Dermis blood vessel endothelial cell (primary cell): ENCODE data around the gene CMTM8. TPM values are rescaled to one million over a fixed set of nuclear protein-coding genes. Genes with fewer than 3 reads are reported as not detected.

Source experiments
- DNase-seq: peaks from one replicate; pipeline ENCODE4 v3.0.0; 2010
- total RNA-seq: library from RNA; depleted of rRNA; stranded (reverse); fragments of >200 nt; gene quantifications from 2 replicates; pipeline ENCODE4 v1.2.3, GENCODE V29; 2014

CMTM8 gene
- total RNA-seq, 1 donor from 2014 or later, result 4.3 TPM

DNA sequence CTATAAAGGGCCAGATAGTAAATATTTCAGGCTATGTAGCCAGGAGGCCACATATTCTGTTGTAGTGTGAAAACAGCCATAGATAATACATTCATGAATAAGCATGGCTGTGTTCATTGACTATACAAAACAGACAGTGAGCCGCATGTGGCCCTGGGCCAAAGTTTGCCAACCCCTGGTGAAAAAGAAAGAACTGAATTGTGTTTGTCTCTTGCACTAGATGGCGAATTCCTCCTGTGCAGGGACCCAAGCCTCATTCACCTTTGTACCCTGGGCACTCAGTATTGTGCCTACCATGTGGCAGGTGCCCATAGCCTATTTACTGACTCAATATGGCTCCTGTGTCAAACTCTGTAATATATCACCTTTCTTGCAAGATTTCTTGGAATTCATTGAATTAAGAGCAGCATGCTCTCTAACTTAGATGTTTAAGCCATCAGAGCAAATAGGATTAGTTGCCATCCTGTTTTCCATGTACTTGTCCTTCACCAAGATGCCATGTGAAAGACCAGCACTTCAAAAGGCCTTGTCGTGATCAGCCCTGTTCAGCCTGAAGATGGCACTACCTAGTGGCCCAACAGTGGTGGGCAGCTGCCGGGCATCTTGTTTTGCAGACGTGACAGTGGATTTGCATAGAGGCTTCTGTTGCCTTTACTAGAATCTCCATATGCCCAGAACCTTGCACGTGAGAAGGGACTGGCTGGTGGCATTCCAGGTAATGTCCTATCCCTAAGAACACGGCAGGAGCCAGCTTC is 102.3 kb downstream of the CMTM8 start:
- peak; percentile 56 for DNase-seq

DNA sequence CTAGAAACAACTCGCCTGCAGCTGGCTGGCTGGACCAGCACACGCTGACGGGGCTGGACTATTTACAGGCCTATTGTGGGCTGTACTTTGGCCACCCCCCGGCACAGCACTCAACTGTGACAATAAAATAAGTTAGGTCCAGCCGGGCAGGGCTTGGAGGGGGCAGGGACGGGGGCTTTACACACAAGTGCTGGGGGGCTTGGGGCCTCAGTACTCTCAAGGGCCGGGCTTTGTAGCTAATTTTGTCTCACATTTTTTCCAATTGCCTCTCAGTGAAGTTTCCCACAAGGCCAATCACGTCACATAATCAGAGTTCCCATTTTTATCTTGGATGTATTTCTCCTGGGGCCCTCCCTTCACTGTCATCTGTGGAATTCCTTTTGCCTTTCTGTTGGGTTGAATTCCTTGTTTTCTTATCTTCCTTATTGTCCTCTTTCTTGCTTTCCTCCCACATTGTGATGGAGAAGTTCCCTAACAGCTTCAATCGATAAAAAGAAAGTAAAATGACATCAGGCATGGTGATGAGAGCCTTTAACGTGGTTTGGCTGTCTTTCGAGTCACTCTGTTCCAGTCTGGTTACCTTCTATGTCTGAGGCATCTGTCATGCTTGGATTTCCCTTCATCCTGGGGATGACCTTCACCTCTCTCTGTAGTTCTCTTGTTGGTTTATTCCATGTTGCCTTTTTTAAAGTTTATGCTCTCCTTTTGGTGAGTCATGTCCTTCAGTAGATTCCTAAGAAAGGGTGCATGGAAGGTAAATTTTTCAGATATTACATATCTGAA is 109.1 kb downstream of the CMTM8 start:
- DNase-seq, result no peak

DNA sequence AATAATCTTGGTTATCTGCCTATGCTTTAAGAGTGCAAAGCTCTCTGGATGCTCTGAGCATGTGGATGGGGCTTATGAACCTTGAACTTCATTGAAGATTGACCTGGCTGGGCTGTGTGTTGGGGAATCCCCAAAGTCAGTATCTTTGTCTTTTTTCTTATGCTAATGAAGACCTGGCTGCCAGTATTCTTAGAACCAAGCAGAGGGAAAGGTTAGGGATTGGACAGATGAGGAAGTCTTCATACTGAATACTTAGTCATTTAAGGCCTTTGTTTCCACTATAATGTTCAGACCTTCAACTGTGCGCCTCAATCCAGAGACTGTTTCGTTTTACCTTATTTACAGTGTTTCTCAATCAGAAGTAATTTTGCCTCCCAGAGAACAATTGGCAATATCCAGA is 110.7 kb downstream of the CMTM8 start:
- no peak for DNase-seq

DNA sequence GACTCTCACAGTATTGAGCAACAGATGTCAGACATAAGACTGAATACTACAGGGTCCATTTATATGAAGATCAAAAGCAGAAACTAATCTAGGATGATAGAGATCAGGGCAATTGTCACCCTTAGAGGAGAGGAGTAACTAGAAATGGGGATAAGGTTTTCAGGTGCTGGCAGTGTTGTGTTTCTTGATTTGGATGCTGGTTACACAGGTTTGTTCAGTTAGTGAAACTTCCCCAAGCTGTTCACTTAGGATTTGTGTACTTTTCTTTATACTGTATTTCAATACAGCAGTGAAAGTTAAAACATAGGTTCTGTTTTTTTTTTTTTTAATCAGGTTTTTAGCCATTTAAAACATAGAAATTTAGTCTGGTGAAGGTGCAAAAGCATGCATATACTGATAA is 114.1 kb downstream of the CMTM8 start:
- no peak for DNase-seq

DNA sequence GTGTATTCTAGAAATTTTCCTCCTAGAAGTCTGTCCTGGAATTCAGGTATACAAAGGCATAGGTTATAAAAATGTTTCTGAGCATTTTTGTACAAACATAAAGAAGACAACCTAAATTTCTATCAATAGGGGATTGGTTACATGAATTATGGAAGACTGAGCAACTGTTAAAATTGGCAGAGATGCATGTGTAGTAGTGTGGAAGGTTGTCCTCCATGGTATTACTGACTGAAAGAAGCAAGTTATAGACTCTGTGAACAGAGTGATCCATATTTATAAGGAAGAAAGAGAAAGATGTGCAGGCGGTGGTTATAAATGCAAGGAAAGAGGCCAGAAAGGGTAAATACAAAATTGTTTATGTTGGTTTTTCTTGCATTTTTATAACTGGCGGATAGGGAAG is 114.9 kb downstream of the CMTM8 start:
- DNase-seq, result no peak

DNA sequence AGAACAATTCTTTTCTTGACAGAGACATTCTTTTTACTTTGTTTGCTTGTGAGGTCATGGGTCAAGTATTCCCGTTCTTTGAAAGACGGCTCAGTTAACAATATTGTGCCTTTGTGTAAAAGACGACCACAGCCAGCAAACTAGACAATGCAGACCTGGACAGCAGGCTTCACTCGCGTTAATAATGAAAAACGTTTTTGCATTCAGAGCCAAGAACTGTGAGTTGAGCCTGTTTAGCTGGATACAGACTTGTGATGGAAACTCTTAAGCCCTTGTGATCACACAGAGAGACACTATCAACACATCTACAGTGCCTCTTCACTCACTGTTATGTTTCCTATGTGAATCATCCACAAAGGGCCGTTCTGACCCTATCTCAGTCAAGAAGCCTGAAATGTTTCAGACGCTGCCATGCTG is 115.9 kb downstream of the CMTM8 start:
- DNase-seq, result peak; percentile 82

DNA sequence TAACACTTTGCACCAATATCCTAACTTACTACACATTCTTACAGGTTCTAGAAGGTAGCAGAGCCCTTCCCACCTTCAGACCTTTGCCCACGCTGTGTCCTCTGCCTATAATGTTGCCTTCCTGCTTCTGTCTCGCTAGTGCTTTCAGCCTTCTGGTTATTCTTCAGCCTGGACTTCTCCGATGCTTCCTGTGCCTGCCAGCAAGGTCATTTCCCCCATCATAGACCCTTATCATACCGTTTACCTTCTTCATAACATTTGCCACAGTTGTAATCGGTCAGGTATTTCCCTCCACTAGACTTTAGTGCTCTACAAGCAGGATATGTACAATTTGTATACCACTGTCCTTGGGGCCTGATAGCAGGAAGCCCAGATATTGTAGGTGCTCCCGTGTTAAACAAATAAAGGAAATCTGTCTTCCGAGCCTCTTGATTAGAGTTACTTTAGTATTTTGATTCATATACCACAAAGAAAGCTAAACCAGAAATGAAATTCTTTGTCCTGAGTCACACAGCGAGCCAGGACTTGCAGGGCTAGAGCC is 117.3 kb downstream of the CMTM8 start:
- peak; percentile 66 for DNase-seq

DNA sequence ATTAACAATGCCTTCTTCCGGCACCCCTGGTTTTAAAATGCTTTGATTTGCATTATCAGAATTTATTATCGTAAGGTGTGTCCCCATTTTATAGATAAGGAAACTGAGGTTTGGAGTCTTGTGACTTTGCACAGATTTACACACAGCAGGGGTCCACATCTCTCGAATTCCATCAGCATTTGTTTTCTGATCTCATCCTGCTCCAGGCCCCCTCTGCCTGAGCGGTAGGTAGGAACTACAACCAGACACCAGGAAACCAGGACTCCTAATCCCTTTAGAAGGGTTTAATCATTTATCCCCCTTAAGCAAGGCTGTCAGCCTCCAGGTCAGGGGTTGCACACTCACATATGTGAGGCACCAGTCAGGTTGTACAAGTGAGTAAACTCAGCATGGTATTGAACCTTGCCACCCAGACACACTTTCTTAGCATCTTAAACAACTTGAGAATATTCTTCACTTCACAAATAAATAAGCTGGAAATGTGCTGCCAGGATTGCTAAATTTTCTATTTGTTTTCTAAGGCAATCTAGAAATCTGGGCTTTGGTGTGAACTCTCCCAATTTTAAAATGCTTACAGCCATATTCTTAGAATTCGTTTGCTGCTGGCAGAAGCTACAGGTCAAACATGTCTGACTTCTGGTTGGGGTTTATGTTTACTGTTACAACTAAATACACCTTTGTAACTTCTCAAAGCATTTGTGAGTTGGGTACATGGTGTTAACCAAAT is 121.4 kb downstream of the CMTM8 start:
- no peak for DNase-seq

DNA sequence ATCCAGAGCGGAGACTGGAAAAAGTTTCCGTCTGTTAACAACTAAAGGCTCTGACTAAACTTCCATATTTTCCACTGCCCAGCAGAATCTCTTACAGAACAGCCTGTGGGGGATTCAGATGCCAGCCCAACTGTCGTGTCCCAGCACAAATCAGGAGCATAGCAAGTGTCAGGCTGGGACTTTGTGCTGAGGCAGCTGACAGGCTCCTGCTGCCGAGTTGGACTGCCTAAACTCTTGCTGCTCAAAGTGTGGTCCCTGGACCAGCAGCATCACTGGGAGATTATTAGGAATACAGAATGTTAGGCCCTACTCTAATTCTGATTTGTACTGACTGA is 122.0 kb downstream of the CMTM8 start:
- no peak for DNase-seq

DNA sequence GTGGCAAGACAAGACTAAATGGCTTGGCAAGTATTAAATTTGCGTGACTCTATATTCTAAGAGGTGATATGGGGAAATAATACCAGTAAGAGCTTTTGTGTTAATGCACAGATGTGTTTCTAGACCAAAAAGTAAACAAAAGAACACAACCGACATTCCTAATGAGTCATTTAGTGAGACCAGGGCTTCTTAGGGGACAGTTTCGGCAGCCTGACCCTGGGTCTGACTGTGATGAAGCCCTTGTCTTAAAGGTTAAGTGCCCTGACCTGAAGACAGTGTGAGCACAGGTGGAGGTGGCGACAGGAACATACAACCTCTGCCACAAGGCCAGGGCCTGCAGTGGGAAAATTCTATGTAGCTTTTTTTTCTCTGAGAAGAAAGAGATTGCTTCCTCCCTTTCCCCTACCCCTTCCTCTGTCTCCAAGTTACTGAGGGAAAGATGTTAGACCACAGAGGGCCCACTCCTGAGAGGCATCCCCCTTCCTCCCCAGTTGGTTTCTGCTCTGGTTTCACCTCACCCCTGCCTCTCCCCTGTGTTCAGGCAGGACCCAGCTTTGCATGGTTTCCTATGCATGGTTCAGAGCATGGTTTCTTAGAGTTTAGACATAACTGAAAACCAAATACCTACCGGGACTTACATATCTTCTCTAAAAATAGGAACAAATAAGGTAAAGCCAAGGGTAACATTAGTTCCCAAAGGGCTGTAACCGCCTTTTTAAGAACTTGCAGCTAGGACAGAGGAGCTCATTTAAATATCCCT is 128.3 kb downstream of the CMTM8 start:
- peak; percentile 51 for DNase-seq

DNA sequence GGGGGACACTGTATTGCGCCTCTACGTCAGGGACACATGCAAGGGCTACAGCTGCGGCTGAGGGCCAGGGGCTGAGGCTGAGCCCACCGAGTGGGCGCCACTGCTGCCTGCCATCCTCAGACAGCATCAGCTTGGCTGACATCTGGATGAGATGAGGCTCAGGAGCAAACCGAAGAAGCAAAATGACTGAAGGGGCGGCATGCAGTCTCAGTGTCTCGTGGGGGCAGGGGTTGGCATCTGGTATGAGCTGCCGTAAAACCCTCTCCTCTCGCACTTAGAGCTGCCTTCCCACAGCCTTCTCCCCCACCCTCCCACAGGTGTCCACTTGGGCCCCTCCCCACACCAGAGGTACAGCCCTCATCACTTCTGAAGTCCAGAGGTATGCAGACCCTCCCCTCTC is 129.0 kb downstream of the CMTM8 start:
- DNase-seq, result no peak

DNA sequence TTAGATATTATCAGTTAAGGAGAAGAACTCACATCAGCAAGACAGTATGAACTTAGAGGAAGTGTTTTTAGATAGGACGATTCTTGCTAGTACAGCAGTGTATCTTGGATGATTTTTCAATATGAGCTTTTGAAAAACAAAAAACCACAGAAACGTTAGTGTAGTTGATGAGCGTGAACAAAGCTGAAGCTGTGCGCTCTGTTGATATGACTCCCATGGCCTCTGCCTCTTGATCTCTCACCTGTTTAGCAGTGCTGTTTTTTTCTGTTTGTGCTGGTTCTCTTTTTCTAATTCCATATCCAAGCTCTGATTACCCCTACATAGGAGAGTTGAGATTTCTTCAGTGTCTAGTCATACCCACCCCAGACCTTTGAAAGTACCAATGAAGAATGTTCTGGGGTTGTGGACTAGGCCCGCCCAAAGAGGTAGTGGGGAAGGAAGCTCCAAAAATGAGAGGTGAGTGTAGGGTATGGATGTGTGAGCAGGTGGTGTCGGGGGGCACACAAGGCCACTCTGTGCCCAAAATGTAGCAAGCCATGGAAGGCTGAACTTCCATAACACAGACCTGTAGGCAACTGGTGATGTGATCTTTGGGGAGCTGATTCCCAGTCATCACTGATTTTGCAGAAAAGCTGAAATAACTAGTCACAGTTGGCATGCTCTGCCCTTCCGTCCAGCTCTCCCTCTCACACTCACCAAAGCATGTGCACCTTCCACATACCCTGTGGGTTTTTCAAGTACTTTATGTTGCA is 133.2 kb downstream of the CMTM8 start:
- no peak for DNase-seq

DNA sequence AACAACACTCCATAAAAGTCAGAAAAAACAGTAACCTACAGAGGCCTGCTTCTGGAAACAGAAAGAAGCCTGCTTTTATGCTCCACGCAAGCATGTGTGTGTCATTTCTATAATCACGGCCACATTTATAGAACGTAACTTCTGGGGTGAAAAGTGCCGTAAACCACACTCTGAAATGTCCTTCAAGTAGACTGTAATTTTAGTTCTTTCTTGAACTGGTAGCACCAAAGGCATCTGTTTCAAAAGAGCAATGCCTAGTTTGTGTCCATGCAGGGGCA is 133.7 kb downstream of the CMTM8 start:
- no peak for DNase-seq

DNA sequence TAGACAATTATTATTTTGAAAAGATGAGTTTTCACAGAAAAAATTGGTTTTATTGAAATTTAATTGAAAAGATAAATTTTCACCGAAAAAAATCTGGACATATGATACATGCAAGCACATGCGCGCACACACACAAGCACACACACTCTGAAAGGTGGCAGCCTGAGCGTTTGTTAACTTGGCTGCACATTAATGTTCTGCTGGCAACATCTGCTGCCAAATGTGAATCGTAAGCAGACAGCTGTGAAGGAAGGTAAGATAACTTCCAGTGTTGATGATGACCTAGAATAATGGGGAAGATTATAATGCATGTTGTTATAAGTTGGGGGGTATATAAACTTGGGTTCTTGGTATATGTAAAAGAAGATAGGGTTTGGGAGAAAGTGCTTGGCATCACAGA is 134.8 kb downstream of the CMTM8 start:
- no peak for DNase-seq

DNA sequence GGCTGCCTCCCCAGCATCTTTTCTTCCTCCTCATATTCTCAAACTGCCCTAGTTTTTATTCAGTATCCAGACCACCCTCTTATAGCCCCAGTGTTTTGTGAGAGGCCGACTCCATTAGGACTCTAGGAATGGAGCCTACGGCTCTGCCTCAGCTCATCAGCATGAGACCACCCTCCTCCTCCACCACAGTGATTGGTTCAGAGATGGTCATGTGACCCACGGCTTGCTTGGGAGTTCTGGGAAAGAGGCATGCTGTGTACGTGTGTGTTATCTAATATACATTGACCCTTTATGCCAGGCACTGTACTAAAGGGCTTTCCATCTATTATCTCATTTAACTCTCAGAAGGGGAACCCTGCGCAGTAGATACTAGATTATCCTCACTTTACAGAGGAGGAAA is 135.4 kb downstream of the CMTM8 start:
- DNase-seq, result no peak

DNA sequence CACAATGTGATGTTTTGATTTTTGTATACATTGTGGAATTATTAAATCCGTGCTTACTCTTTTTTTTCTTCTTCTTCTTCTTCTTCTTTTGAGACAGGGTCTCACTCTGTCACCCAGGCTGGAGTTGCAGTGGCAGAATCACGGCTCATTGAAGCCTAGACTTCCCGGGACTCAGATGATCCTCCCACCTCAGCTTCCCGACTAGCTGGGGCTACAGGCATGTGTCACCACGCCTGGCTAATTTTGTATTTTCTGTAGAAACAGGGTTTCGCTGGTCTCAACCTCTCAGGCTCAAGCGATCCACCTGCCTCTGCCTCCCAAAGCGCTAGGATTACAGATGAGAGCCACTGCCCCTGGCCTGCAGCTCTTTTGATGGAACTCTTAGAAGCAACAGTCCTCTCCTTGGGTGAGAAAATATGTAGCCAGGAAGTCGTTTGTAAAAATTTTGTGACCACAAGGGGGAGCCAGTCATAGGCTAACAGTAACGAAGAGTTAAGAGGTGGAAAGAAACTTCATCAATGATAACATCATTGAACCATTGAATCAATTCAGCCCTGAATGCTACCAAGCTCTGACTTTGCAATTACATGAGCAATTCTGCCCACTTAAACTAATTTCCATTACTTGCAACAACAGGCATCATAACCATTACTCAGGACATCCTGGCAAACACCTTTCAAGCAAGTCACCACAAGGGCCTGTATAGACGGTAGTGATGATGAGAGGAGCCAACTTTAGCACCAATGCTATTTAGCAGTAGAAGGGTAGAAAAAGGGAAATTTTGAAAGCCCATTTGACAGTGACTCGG is 136.5 kb downstream of the CMTM8 start:
- peak; percentile 85 for DNase-seq

DNA sequence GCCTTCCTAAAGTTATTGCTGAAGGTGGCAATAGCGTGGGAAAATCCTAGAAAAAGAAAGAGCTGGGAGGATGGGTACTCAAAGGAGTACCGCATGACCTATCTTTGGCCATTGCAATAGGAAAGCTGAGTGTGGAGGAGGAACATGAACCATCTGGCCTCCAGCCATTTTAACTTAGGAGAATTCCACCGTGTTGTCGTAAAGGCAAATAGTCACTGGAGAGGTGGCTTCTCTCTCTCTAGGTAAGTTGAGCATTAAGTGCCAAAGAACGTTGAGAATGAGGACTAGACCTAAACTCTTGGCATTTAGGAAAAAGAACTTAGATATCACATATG is 137.1 kb downstream of the CMTM8 start:
- DNase-seq, result no peak

DNA sequence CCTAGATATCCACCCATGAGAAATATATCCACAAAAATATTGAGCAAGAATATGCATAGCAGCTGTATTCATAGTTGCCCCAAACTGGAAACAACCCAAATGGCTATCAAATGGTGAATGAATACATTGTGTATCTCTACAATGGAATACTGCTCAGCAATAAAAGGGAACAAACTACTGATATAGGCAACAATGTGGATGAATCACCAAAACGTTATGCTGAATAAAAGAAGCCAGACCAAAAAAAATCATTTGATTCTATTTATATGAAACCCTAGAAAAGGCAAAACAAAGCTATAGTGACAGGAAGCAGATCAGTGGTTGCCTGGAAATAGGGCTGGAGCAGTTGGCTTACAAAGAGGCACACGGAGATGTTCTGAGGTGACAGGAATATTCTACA is 137.6 kb downstream of the CMTM8 start:
- DNase-seq, result peak; percentile 79

DNA sequence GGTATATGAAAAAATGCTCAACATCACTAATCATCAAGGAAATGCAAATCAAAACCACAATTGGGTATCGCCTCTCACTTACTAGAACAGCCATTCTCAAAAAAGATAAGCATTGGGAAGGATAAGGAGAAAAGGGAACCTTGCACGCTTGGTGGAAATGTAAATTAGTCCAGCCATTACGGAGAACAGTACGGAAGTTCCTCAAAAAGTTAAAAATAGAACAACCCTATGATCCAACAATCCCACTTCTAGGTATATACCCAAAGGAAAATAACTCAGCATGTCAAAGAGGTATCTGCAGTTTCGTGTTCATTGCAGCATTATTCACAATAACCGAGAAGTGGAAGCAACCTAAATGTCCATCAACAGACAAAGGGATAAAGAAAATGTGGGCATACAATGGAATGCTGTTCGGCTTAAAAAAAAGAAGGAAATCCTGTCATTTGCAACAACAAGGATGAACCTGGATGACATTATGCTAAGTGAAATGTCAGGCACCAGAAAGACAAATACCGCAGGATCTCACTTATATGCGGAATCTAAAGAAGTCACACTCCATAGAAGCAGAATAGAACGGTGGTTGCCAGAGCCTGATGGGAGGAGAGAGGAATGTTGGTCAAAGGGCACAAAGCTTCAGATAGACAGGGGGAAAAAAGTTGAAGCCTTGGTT is 141.5 kb downstream of the CMTM8 start:
- no peak for DNase-seq

DNA sequence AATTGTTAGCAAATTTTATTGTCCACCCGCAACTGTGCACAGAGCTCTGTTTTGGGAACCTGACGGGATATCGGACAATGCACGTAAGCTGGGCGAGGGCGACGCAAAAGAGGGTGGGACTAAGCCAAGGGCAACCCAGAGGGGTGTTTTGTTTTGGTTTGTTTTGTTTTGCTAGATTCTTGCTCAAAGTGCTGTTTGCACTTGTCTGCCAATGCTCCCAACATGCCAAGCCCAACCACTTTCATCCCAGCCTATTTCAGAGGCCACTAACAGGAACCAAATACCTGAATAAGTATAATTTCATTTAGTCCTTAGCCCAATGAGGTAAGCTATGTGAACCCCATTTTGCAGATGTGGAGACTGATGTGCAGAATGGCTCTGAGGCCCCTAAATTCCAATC is 143.4 kb downstream of the CMTM8 start:
- DNase-seq, result no peak
